Activated CD4-positive, CD25-positive, alpha-beta regulatory T cell treated with anti-CD3 and anti-CD28 coated beads, Interleukin-2, amount 50 U/mL, for 16 hours (primary cell): ENCODE results near the gene SMIM10L1.

ENCODE experiments used
- DNase-seq: peaks from one replicate; pipeline ENCODE4 v3.0.0-alpha.2; 2020; ENCODE audit warnings: low read depth, low spot score

Gene SMIM10L1

GRCh38 chr12:11171145-11171968 lies at the start of gene SMIM10L1:
Gene SMIM10L1 (plus strand): TSS chr12:11171194. CDS start chr12:11171357, 163 bp downstream.
- peak; percentile 70 for DNase-seq

DNA sequence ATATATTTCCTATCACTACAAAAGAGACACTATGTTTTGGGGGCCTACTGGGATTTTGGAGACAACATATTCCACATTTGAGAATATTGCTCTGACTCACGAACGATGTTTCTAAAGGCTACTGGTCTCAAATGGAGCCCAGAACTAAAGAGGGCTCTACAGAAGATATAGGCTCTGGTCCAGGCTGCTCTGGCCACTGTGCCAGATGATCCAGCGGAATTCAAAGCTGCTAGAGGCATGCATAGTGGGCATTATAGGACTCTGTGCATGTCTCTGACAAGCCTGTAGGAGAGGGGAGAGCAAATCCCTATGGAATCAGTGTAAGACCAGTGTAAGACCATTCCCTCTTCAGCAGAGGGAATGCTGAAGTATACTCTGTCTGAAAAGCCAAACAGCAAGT lies 40.6 kb upstream of the SMIM10L1 start:
- no peak for DNase-seq

DNA sequence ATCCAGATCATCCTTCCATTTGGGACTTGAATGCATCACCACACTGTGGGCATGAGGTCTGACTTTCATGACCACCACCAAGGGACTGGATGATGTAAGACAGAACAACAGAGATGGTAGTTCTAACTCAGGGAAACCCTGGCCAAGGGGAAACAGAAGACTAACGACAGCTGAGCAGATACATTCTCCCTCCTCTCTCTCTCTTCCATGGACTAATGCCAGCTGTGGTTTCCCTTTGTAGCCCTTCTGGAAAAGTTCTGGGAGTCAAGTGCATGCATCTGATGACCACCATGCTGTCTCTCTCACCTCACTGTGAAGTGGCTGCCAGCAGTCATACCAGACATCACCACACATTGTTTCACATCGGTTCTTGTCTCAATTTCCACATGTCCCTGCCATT lies 40.0 kb upstream of the SMIM10L1 start:
- DNase-seq = no peak

GRCh38 chr12:11133162-11133561 lies 37.8 kb upstream of the SMIM10L1 start:
- DNase-seq = no peak

GRCh38 chr12:11133816-11134215 lies 37.2 kb upstream of the SMIM10L1 start:
- no peak for DNase-seq

DNA sequence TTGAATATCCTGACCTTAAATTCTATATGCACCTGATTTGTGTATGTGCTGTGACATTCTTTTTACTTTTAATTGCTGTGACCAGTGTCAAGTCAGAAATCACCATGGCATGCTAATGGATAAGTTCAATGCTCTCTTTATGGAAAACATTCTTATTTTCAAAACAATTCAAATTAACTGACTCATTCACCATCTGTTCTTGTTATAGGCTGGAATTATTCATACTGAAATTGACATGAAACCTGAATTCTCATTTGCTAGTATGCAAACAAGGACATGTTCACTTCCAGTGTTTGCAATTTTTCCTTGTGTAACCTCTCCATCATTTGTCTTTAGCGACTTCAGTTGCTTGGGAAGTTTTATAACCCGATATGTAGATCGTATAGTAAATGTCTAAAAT lies 36.7 kb upstream of the SMIM10L1 start, which contains the start of gene TAS2R30:
TAS2R30 (minus strand) TSS at position 340 of the 400 bp plus-strand sequence. CDS start 400 bp downstream, outside the sequence.
- DNase-seq = no peak

DNA sequence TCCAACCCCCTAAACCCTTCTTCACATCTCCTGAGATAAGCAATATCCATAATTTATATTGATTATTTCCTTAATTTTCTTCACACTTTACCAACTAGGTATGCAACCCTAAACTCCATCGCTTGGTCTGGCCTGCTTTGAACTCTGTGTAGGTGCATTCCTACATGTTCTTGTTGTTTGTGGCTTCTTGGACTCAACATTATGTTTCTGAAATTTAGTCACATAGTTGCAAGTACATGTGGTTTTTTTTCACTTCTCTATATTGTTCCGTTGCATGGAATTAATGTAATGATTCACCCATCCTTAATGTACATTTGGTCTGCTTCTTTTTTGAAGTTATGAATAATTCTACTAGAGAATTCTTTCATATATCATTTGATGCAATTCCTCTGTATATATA lies 34.9 kb upstream of the SMIM10L1 start:
- no peak for DNase-seq

- DNase-seq = no peak
Measured at GRCh38 chr12:11143352-11143751, 27.6 kb upstream of the SMIM10L1 start.

GRCh38 chr12:11144297-11144696 lies 26.7 kb upstream of the SMIM10L1 start:
- no peak for DNase-seq

DNA sequence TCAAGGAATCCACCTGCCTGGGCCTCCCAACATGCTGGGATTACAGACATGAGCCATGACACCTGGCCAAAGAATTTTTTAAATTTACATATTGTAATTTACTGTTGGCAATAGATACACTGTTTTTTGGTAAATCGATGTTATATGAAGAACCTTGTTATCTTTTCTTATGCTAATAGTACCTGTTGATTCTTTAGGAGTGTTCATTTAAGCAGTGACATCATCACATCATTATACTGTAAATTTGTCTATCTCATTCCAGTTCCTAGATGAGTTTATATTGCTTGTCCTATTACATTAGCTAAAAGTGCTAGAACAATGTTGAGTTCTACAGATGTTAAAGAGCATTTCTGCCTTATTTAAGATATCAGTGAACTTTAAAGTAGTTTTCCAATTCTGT lies 23.6 kb upstream of the SMIM10L1 start:
- DNase-seq = no peak

- DNase-seq = no peak
Measured at GRCh38 chr12:11150832-11151231, 20.2 kb upstream of the SMIM10L1 start.

DNA sequence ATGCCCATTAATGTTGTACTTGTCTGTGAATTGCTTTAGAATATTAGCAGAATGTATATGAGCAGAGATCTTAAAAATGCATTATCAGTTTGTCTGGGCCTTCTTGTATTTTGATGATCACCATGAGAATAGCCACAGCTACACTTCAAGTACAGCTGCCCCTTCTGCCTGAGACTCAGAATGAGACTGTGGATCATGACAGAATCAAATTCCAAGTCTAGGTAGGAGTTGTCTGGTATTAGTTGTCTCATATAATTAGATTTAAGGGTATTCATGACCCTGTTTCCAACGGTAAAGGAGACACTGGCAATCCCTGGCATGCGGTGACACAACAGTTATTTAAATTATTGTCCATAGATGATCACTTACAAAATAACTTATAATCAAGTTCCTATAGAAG lies 18.3 kb upstream of the SMIM10L1 start:
- DNase-seq = no peak

GRCh38 chr12:11154400-11154925 lies 16.5 kb upstream of the SMIM10L1 start:
- no peak for DNase-seq

DNA sequence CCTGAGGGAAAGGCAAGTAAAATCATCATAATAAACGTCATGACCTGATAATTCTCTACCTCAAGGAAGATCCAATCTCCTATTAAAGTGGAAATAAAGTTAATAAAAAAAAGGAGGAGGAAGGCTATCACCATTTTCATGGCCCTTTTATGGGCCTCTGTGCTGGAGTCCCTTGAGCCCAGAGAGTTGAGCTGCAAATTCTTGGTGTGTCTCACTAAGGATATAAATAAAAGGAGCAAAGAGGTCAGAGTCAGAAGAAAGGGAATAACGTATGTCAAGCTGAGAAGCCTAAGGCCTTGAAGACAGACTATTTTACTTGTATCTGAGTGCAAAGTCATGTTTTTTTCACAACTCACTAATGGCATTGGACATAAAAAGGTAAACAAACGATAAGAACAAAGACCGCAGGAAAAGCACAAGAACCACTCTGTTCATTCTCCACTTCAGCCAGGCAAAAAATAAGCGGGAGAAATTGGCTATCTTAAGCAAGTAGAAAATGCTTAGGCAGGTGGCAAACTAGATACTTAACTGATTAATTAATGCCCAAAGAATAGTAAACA lies 12.0 kb upstream of the SMIM10L1 start:
- DNase-seq = no peak

DNA sequence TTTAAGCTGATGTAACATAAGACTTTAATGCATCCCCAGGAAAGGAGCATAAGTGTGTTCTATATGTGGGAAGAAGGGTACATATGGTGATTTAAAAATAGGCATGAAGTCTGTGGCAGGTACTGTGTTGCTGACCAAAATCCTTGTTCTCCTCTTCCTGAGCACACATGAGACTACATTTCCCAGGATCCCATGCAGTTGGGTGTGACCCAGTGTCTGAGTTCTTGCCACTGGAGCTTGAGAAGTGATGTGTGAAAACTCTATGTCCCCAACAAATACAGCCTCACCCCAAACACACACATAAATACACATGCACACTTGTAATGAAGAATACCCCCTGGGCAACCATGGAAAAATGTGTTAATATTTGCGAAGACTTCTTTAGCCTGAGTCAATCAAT lies 8.5 kb upstream of the SMIM10L1 start:
- DNase-seq = no peak

- DNase-seq = no peak
Measured at GRCh38 chr12:11164384-11164783, 6.6 kb upstream of the SMIM10L1 start.

DNA sequence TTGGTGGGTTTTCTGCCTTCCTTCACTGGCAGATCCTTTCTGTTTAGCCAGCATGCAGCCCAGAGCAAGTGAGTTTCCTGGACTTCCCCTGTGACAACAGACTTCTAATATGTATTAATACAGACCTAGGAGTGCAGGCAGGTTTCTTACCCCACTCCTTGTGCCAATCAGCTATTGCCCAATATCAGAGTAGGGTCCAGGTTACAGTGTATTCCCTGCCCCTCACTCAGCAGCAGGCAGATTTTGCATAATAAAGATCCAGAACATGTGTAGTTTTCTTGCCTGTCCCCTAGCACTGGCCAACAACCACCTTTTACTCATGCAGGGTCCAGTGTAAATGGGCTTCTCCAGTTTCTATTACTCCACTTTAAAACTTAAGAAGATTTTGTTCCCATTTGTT lies 4.7 kb upstream of the SMIM10L1 start:
- DNase-seq = no peak

- no peak for DNase-seq
Measured at GRCh38 chr12:11170810-11171144, 217 bp upstream of the SMIM10L1 start.

DNA sequence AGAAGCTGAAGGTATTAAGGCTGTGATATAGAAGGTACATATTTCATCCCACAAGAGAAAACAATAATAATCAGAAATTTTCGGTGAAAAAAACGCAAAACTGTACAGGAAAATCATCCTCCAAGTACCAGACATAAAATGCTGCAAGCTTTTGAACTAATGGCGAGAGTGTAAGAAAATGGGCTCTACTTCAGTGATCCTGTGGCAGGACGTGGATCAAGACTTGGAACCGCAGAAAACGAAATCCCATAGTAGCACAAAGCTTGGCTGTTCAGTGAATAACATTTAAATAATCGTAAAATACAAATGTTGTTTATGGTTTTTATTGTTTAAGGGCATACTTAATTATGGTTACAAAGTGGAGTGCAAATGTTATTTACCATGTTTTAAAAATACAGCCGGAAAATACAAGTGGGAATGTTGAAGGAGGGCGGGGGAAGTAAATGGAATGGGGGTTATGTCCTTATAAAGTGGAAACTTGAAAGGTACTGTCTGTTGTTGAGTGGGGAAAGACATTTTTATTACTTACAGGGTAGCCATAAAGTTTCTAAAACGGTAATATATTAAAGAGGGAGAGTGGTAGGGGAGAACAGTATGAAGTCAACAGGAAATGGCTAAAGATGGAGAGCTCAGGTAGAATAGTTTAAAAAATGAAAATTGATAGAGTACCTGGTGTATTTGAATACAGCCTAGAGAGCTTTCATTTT lies 1.1 kb downstream of the SMIM10L1 start:
- DNase-seq = no peak

DNA sequence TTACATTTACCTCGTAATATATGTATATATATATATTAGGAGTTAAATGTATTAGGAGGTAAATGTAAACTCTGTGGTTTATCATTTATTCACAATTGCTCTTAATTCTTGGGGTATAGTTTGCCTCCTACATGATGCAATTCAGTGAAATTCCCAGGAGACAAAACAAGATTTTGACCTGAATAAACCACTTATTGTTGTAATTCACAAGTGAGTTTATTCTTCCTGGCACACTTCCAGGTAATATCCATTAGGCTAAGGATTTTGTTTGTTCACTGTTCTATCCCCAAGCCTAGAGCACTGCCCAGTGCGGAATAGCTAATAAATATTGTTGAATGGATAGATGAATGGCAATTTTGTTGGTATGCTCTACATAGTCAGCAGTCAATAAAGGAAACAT lies 3.0 kb downstream of the SMIM10L1 start:
- DNase-seq = no peak

DNA sequence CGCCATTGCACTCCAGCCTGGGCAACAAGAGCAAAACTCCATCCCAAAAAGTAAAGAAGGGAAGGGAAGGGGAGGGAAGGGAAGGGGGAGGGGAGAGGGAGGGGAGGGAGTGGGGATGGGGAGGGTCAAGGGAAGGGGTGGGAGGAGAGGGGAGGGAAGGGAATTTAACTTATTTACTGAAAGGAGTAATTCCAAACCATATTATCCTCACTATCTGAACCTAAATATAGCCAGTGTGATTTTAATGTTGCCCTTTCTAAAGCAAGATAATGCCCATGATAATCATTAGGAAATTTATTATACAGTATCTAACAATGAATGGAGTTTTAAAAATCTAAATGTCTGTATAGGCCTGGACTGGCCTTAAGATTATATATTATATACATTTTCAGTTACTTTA lies 7.3 kb downstream of the SMIM10L1 start:
- DNase-seq = no peak

GRCh38 chr12:11182529-11182928 lies 11.5 kb downstream of the SMIM10L1 start:
- DNase-seq = no peak

- DNase-seq = no peak
Measured at GRCh38 chr12:11183011-11183410, 12.0 kb downstream of the SMIM10L1 start.
